Measurements from ENCODE around the gene DIPK1B. TPM values are rescaled to one million over a fixed set of nuclear protein-coding genes. Genes with fewer than 3 reads are reported as not detected.

DIPK1B gene
- polyA plus RNA-seq, 3 donors: 0.10 TPM; not detected in 2

DNA sequence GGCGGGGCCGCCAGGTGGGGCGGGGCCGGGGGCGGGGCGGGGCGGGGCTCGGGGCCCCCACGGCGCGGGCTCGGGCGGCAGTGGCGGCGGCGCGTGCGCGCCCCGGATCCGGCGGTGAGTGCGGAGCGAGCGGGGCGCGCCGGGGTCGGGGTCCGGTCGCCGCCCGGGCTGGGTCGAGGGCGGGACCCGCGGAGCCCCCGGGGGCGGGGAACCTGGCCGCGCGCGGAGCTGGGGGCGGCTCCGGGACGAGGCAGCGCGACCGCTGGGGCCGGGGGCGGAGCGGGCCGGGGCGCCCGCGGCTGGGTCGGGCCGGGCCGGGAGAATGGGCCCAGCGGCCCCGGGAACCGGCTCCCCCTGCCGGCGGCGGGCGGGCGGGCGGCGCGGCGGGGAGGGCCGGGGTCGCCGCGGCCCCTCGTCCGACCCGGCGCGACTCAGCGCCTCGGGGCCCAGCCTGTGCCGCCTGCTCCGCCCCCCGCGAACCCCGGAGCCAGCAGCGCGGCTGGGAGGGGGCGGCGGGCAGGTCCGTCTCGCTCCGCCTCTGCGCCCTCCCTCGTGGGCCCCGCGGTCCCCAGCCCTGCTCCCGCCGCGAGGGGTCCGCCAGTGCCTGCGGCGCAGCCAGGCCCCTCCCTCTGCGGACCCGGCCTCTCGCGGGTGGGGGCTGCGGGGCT is 46.5 kb upstream of the DIPK1B start:
- H3K4me1 ChIP-seq (ENCODE audit: control insufficient read depth in 1 of 2, insufficient read depth in 2 of 2, low read length in 2 of 2): peaks cover 4 to 19% of the 10 kb centered on the region in 2 donors
- Mint-ChIP-seq H3K27ac (no peak overlapping the region), H3K9me3 (peaks cover 0 to 12% (median 7%) of the 10 kb centered on the region in 7 donors), H3K4me1 (peaks cover 8% of the 10 kb centered on the region), H3K4me3 (no peak overlapping the region), H3K27me3 (ENCODE audit: low read depth in 3 of 3) (peaks cover 69 to 89% (median 71%) of the 10 kb centered on the region in 3 donors), H3K36me3 (no peaks in the 10 kb centered on the region)
- intact Hi-C loops (cut with micrococcal nuclease): no loop called here
- H3K36me3 ChIP-seq (replicated peaks in 1 of 2; ENCODE audit: control insufficient read depth in 1 of 2, insufficient read depth in 2 of 2, low read length in 2 of 2): no peaks in the 10 kb centered on the region
- H3K4me3 ChIP-seq (replicated peaks in 1 of 3; ENCODE audit: low read depth in 2 of 3, low read length in 3 of 3): no peak overlapping the region
- peaks cover 46 to 81% of the 10 kb centered on the region in 2 donors for H3K27me3 ChIP-seq (ENCODE audit: control insufficient read depth in 2 of 2, insufficient read depth in 2 of 2, low read length in 2 of 2)
- WGBS (ENCODE audit: insufficient coverage): under 1% methylated on average over 106 of the region's 109 CpGs
- H4K20me1 ChIP-seq (ENCODE audit: insufficient read depth, low read length): no peaks in the 10 kb centered on the region
- TF ChIP-seq, protein P1, sequence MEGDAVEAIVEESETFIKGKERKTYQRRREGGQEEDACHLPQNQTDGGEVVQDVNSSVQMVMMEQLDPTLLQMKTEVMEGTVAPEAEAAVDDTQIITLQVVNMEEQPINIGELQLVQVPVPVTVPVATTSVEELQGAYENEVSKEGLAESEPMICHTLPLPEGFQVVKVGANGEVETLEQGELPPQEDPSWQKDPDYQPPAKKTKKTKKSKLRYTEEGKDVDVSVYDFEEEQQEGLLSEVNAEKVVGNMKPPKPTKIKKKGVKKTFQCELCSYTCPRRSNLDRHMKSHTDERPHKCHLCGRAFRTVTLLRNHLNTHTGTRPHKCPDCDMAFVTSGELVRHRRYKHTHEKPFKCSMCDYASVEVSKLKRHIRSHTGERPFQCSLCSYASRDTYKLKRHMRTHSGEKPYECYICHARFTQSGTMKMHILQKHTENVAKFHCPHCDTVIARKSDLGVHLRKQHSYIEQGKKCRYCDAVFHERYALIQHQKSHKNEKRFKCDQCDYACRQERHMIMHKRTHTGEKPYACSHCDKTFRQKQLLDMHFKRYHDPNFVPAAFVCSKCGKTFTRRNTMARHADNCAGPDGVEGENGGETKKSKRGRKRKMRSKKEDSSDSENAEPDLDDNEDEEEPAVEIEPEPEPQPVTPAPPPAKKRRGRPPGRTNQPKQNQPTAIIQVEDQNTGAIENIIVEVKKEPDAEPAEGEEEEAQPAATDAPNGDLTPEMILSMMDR (IDR thresholded peaks at IDR 0.05): no peak
- no peak for DNase-seq
- no peak overlapping the region for H3K27ac ChIP-seq (ENCODE audit: low read depth in 1 of 2, low read length in 2 of 2)
- no peaks in the 10 kb centered on the region for H3K79me2 ChIP-seq (ENCODE audit: insufficient read depth, low read length)
- peak overlapping the region; percentile 65 for H3K4me2 ChIP-seq (replicated peaks; ENCODE audit: extremely low read depth, low read length, poor library complexity, severe bottlenecking)
- H3K9ac ChIP-seq (ENCODE audit: insufficient read depth, low read length, poor library complexity, severe bottlenecking): no peak overlapping the region
- H3K9me3 ChIP-seq (replicated peaks in 1 of 2; ENCODE audit: control insufficient read depth in 1 of 2, insufficient read depth in 1 of 2, low read length in 2 of 2): no peaks in the 10 kb centered on the region
- H2AFZ ChIP-seq (ENCODE audit: insufficient read depth, low read depth, low read length, poor library complexity, severe bottlenecking): no peak overlapping the region

DNA sequence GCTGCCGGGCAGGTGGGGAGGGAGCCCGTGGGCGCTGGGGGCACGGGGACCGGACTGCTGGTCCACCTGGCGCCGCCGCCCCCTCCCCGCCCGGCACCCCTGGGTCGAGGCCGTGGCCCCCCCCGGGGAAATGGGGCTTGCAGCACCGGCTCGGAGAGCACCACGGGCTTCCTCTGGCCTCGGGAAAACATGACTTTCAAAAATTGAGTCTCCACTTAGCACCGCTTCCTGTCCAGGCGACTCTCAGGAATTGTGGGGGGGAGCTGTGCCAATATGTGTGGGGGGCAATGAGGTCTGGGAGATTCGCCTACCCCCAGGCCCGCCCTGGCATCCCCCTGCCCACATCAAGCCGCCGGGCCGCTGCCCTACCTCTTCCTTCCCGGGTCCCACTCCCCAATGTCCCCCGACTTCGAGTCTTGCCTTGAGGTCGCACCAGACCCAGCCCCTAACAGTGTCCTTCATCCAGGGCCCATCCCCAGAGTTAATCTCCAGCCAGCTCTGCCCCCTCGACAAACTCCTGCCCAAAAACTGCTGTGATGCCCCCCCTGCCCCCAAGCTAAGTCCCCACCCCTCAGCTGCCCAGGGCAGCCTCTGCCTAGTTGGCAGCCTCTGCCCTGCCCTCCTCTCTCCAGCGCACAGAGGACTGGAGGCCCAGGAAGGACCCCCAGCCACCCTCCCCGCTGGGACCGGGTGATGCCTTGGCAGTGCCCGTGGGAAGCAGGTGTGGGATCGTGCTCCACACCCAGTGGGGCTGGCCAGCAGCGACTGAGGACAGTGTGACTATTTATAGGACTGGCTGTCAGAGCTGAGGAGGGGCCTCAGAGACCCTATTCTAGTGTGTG is 45.8 kb upstream of the DIPK1B start:
- Histone ChIP-seq H2AFZ (ENCODE audit: insufficient read depth, low read depth, low read length, poor library complexity, severe bottlenecking) (no peak overlapping the region), H3K79me2 (ENCODE audit: insufficient read depth, low read length) (no peaks in the 10 kb centered on the region), H3K9me3 (replicated peaks in 1 of 2; ENCODE audit: control insufficient read depth in 1 of 2, insufficient read depth in 1 of 2, low read length in 2 of 2) (no peaks in the 10 kb centered on the region), H3K36me3 (replicated peaks in 1 of 2; ENCODE audit: control insufficient read depth in 1 of 2, insufficient read depth in 2 of 2, low read length in 2 of 2) (no peaks in the 10 kb centered on the region), H4K20me1 (ENCODE audit: insufficient read depth, low read length) (peaks cover 6% of the 10 kb centered on the region), H3K9ac (ENCODE audit: insufficient read depth, low read length, poor library complexity, severe bottlenecking) (no peak overlapping the region), H3K27ac (ENCODE audit: low read depth in 1 of 2, low read length in 2 of 2) (no peak overlapping the region), H3K4me3 (replicated peaks in 1 of 3; ENCODE audit: low read depth in 2 of 3, low read length in 3 of 3) (no peak overlapping the region), H3K27me3 (ENCODE audit: control insufficient read depth in 2 of 2, insufficient read depth in 2 of 2, low read length in 2 of 2) (peaks cover 43 to 73% of the 10 kb centered on the region in 2 donors), H3K4me2 (replicated peaks; ENCODE audit: extremely low read depth, low read length, poor library complexity, severe bottlenecking) (peak overlapping the region; percentile 41), H3K4me1 (ENCODE audit: control insufficient read depth in 1 of 2, insufficient read depth in 2 of 2, low read length in 2 of 2) (peaks cover 4 to 19% of the 10 kb centered on the region in 2 donors)
- H3K9me3 Mint-ChIP-seq: peaks cover 0 to 12% (median 5%) of the 10 kb centered on the region in 7 donors
- peaks cover 61 to 82% (median 63%) of the 10 kb centered on the region in 3 donors for H3K27me3 Mint-ChIP-seq (ENCODE audit: low read depth in 3 of 3)
- peaks cover 8% of the 10 kb centered on the region for H3K4me1 Mint-ChIP-seq
- TF ChIP-seq, protein P1 (IDR thresholded peaks at IDR 0.05): no peak
- no peak for DNase-seq
- H3K36me3 Mint-ChIP-seq: no peaks in the 10 kb centered on the region
- intact Hi-C loops (cut with micrococcal nuclease): no loop called here
- 14% methylated on average over 30 of the region's 35 CpGs for WGBS (ENCODE audit: insufficient coverage)
- H3K4me3 Mint-ChIP-seq: peak overlapping the region; percentile 50 to 78
- no peak overlapping the region for H3K27ac Mint-ChIP-seq

Measured in CD14-positive monocyte (primary cell).